GM06990 (cell line): ENCODE measurements around the gene NOL4L.

ENCODE experiments used
- DNase-seq: peaks from one replicate; pipeline ENCODE4 v3.0.0-alpha.2; 2011; ENCODE audit not compliant: insufficient read length; ENCODE audit errors: extremely low read depth
- H3K27me3 ChIP-seq: replicated peaks from 2 replicates; pipeline ENCODE4 v1.6.0; 2011; ENCODE audit warnings: low read length; ENCODE audit not compliant: control insufficient read depth, insufficient read depth
- H3K36me3 ChIP-seq: 2 replicates; pipeline ENCODE4 v1.5.1; 2011; ENCODE audit warnings: low read length; ENCODE audit not compliant: control insufficient read depth, insufficient read depth
- H3K4me3 ChIP-seq: replicated peaks from 2 replicates; pipeline ENCODE4 v1.5.1; 2011; ENCODE audit warnings: low read depth, mild to moderate bottlenecking, control low read depth, low read length
- TF ChIP-seq, protein P1 (sequence below): IDR thresholded peaks from 2 replicates; pipeline ENCODE4 v1.5.1; 2011; ENCODE audit warnings: low read length, control low read depth, mild to moderate bottlenecking, inconsistent platforms; ENCODE audit not compliant: insufficient read depth, poor library complexity, severe bottlenecking

The NOL4L gene

DNA sequence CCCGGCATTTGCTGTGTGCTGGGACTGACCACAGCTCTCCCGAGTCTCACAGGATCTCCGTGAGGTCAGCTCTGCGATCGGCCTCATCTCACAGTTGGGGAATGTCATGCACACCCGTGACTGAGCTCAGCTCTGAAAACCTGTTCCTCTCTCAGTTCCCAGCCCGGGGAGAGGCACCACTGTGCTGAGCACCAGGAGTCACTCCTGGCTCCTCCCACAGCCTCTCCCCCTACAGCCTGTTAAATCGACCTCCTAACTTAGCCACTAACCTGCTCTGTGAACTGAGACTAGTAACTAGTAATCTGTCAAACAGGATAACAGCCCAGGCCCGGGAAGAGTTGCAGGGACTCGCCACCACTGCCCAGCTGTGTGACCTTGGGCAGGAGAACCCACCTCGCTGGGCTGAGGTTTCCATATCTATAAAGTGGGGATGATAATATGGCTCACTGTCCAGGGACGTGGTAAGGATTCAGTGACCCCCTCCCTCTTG is 20.1 kb upstream of the NOL4L start:
- no peak for DNase-seq
- H3K4me3 ChIP-seq: no peak overlapping the region
- no peaks in the 10 kb centered on the region; the same call in 1 of the 2 replicates for H3K27me3 ChIP-seq
- TF ChIP-seq, protein P1, sequence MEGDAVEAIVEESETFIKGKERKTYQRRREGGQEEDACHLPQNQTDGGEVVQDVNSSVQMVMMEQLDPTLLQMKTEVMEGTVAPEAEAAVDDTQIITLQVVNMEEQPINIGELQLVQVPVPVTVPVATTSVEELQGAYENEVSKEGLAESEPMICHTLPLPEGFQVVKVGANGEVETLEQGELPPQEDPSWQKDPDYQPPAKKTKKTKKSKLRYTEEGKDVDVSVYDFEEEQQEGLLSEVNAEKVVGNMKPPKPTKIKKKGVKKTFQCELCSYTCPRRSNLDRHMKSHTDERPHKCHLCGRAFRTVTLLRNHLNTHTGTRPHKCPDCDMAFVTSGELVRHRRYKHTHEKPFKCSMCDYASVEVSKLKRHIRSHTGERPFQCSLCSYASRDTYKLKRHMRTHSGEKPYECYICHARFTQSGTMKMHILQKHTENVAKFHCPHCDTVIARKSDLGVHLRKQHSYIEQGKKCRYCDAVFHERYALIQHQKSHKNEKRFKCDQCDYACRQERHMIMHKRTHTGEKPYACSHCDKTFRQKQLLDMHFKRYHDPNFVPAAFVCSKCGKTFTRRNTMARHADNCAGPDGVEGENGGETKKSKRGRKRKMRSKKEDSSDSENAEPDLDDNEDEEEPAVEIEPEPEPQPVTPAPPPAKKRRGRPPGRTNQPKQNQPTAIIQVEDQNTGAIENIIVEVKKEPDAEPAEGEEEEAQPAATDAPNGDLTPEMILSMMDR: no peak
- H3K36me3 ChIP-seq: no peaks in the 10 kb centered on the region

DNA sequence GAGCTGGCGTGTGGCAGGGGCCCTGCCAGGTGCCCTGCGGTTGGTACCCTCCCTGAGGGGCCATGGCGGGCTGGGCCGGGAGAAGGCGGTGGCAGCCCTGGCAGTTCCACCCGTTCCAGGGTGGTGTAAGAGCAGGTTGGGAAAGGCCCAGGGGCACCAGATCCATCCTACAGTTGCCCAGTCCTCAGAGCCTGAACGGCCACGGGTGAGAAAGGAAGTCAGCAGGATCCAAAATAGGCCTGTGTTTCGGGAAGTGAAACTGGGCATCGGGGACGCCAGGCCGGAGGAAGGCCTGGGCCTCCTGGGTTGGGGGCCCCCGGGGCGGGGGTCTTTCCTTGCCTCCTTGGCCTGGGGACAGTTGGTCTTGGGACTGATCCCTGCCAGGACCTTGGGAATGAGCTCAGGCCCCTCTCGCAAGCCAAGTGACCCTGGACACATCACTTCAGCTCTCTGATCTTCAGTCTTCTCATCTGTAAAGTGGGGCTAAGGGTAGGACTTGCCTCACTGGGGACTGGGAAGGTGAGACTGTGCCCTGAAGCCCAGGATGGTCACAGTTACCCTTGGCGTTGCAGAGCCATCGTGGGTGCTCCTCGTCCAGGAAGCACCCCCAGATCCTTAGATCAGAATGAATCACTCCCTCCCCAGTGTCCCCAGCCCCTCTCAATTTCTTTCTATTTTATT is 18.1 kb upstream of the NOL4L start:
- peak; percentile 64 for DNase-seq
- TF ChIP-seq, protein P1: no peak
- no peaks in the 10 kb centered on the region; the same call in 1 of the 2 replicates for H3K27me3 ChIP-seq
- H3K4me3 ChIP-seq: no peak overlapping the region
- H3K36me3 ChIP-seq: no peaks in the 10 kb centered on the region

DNA sequence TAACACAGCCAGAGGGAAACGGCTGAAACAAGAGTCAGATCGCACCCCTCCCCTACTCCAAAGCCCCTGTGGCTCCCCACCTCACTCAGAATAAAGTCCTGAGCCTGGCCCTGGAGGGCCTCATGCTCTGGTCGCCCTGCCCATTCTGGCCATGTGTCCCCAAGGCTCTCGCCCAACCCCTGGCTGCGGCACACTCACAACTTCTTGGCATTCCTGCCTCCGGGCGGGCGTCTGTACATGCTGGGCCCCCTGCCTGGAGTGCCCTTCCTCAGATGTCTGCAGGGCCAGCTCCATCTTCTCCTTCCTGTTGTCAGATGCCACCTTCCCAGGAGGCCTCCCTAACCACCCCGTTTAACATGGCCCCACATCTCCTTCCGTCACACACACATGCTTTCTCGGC is 17.1 kb upstream of the NOL4L start:
- no peak for DNase-seq
- Histone ChIP-seq H3K36me3 (no peaks in the 10 kb centered on the region), H3K4me3 (no peak overlapping the region), H3K27me3 (no peaks in the 10 kb centered on the region; the same call in 1 of the 2 replicates)
- TF ChIP-seq, protein P1: no peak

DNA sequence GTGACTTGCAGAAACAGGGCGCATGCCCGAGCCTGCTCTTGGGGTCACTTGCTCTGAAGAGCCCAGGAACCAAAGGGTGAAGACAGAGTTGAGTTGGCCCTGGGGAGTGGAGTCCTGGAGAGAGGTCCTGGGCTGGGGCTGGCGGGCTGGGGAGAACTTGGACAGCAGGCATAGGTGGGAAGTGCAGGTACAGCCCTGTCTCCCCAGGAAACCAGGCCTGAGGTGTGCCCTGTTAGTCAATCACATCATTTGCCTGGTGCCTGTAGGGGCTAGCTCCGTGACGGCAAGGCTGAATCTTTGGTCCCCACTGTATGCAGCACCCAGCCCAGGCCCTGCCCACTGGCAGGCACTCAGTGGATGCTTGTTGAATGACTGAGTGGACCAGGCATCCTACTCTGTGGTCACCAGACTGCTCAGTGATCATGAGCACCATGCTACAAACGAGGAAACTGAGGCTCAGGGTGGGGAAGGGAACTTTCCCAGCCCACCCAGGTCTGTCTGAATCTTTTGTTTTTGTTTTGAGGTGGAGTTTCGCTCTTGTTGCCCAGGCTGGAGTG is 15.6 kb upstream of the NOL4L start:
- Histone ChIP-seq H3K4me3 (no peak overlapping the region), H3K27me3 (no peaks in the 10 kb centered on the region; the same call in 1 of the 2 replicates), H3K36me3 (no peaks in the 10 kb centered on the region)
- TF ChIP-seq, protein P1: no peak
- no peak for DNase-seq

DNA sequence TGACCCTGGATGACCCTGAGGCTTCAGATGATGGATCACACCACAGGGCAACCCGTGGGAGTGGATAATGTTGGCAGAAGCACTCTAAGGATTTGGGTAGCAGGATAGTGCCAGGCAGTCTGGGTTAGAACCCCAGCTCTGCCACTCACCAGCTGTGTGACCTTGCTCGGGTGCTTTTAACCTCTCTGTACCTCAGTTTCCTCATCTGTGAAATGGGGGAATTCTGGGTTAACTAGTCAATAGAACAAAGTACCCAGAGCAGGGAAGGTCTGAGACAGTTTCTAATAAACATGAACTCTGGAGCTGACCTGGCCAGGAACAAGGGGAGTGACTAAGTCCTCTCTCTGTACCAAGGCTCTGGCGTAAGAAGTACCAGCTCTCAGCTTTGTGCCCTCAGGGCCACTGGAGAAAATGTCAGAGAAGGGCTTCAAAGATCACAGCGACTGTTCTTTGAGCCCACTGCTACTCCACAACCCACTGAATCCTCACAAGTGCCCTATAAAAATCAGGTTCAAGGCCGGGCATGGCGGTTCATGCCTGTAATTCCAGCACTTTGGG is 14.7 kb upstream of the NOL4L start:
- no peaks in the 10 kb centered on the region for H3K36me3 ChIP-seq
- no peak overlapping the region for H3K4me3 ChIP-seq
- H3K27me3 ChIP-seq: no peaks in the 10 kb centered on the region
- TF ChIP-seq, protein P1: no peak
- DNase-seq: no peak
